MM.1S (cell line): ENCODE data around the gene TMEM125.

Experiments used
- CTCF ChIP-seq: fragments of 300-600 bp; sonication (generic); IDR thresholded peaks from 2 replicates; pipeline ENCODE4 v1.5.1; 2016; ENCODE audit warnings: antibody characterized with exemption, low read length, mixed read lengths
- EZH2 ChIP-seq: fragments of 300-600 bp; sonication (generic); optimal IDR thresholded peaks from 2 replicates; pipeline ENCODE3; 2017; ENCODE audit warnings: low read depth, mild to moderate bottlenecking, antibody characterized with exemption, low read length, mixed read lengths
- EZH2phosphoT487 ChIP-seq: fragments of 300-600 bp; sonication (generic); IDR thresholded peaks from 2 replicates; pipeline ENCODE4 v1.6.1; 2018; ENCODE audit warnings: antibody characterized with exemption, low read length

DNA sequence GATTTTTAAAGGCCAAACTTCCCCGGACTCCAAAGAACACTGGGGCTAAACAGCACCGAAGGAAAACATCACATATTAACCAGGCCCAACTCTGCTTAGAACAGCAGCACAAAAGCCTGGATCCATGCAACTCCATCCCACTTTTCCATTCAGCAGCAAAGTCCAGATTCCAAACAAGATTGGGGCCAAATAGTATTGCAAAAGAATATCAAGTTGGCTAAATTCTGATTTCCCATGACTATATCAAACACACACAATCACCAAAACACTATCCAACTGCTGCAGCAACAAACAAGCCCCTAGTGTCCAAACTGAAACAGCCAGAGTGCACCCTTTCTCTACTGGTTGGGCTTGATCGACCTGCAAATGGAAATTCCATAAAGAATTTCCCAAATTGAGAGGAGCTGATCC, 19.4 kb upstream of the TMEM125 start:
- no peak for TF ChIP-seq CTCF
- no peak for TF ChIP-seq EZH2
- TF ChIP-seq EZH2phosphoT487: no peak
